GM12878 (cell line): ENCODE measurements around the gene TMEM255B. TPM values are rescaled to one million over a fixed set of nuclear protein-coding genes. Genes with fewer than 3 reads are reported as not detected.

Experiments
- ATAC-seq: fragments of 200-7000 bp; cut with Tn5 transposase; 3 replicates; pipeline ENCODE4 v1.9.1; 2020; ENCODE audit warnings: mild to moderate bottlenecking, moderate library complexity
- BruUV-seq: library from RNA; stranded (reverse); fragments of 400-500 nt; replicated peaks from 2 replicates; lab custom pipeline; 2021; lab: Mats Ljungman, UMichigan
- CTCF ChIA-PET: fragments of 300-600 bp; sonication (Branson Sonifier 250); formaldehyde crosslinking; extraction: SDS; loops from one replicate; lab custom pipeline; 2021; ENCODE audit warnings: inconsistent platforms; lab: Yijun Ruan, JAX
- POLR2A ChIA-PET: fragments of 350-600 bp; formaldehyde crosslinking; extraction: SDS; loops from one replicate; lab custom pipeline; 2021; ENCODE audit warnings: inconsistent platforms; lab: Charles Lee
- RAD21 ChIA-PET: fragments of 300-600 bp; sonication (Branson Sonifier 250); formaldehyde crosslinking; loops from one replicate; lab custom pipeline; 2023; ENCODE audit warnings: antibody characterized with exemption; ENCODE audit not compliant: unreplicated experiment; lab: Charles Lee
- SMC1A ChIA-PET: fragments of 300-600 bp; sonication (Branson Sonifier 250); formaldehyde crosslinking; loops from one replicate; lab custom pipeline; 2023; ENCODE audit not compliant: unreplicated experiment, uncharacterized antibody; lab: Charles Lee
- DNase-seq: peaks from one replicate; pipeline ENCODE4 v3.0.0-alpha.2; 2011; ENCODE audit warnings: low read depth, low spot score
- FAIRE-seq: peaks from 3 replicates; lab custom pipeline; 2011; peaks lifted over from hg19 to GRCh38; lab: Jason Lieb, UNC
- H2AFZ ChIP-seq: 2 replicates; pipeline ENCODE4 v1.6.0; 2011; ENCODE audit warnings: low read depth, low read length, control low read depth; ENCODE audit not compliant: control insufficient read depth
- H3K27ac ChIP-seq: 2 replicates; pipeline ENCODE4 v1.5.1; 2011; ENCODE audit warnings: control low read depth; ENCODE audit not compliant: control insufficient read depth, insufficient read depth
- H3K27me3 ChIP-seq, 2 experiments: replicated peaks in 1 of 2; 2 replicates each; pipeline versions ENCODE4 v1.6.0 to v1.6.1; 2011; ENCODE audit warnings: low read length in 1 of 2; ENCODE audit not compliant: control insufficient read depth in 2 of 2, insufficient read depth in 2 of 2
- H3K36me3 ChIP-seq, 2 experiments: 2 replicates each; pipeline ENCODE4 v1.5.1; 2011; ENCODE audit warnings: low read length in 1 of 2; ENCODE audit not compliant: control insufficient read depth in 2 of 2, insufficient read depth in 2 of 2
- H3K4me1 ChIP-seq: 2 replicates; pipeline ENCODE4 v1.6.1; 2011; ENCODE audit warnings: mild to moderate bottlenecking, low read length, moderate library complexity, mixed read lengths; ENCODE audit not compliant: control insufficient read depth, insufficient read depth
- H3K4me2 ChIP-seq: 2 replicates; pipeline ENCODE4 v1.6.0; 2011; ENCODE audit warnings: control low read depth; ENCODE audit not compliant: control insufficient read depth, insufficient read depth
- H3K4me3 ChIP-seq: fragments of 200-600 bp; sonication (generic); 2 replicates; pipeline ENCODE4 v1.5.1; 2016
- H3K79me2 ChIP-seq: 2 replicates; pipeline ENCODE4 v1.6.0; 2011; ENCODE audit warnings: low read length; ENCODE audit not compliant: control insufficient read depth, insufficient read depth
- H3K9ac ChIP-seq: 2 replicates; pipeline ENCODE4 v1.8.0; 2011; ENCODE audit warnings: low read length, control low read depth, mixed read lengths; ENCODE audit not compliant: control insufficient read depth, insufficient read depth
- H3K9me3 ChIP-seq: replicated peaks from 3 replicates; pipeline ENCODE4 v1.5.1; 2011; ENCODE audit warnings: mild to moderate bottlenecking, low read length; ENCODE audit not compliant: control insufficient read depth, insufficient read depth
- H4K20me1 ChIP-seq: 2 replicates; pipeline ENCODE4 v1.6.0; 2011; ENCODE audit not compliant: control insufficient read depth, insufficient read depth
- FOXM1 ChIP-seq: IDR thresholded peaks from 2 replicates; pipeline ENCODE4 v1.6.1; 2012; ENCODE audit warnings: low read depth, mild to moderate bottlenecking, inconsistent platforms, low read length, moderate library complexity
- KDM1A ChIP-seq: fragments of 200-600 bp; sonication (generic); IDR thresholded peaks from 2 replicates; pipeline ENCODE4 v1.6.1; 2016; ENCODE audit warnings: borderline replicate concordance
- MTA3 ChIP-seq: IDR thresholded peaks from 2 replicates; pipeline ENCODE4 v1.6.1; 2012; ENCODE audit warnings: low read length, inconsistent platforms, borderline replicate concordance
- MYB ChIP-seq: fragments of 150-350 bp; IDR thresholded peaks from 2 replicates; pipeline ENCODE4 v1.6.1; 2014; ENCODE audit warnings: mild to moderate bottlenecking, low read depth, low read length, borderline replicate concordance
- MYC ChIP-seq: IDR thresholded peaks from 2 replicates; pipeline ENCODE4 v1.6.1; 2011; ENCODE audit warnings: mild to moderate bottlenecking, low read length, moderate library complexity, inconsistent platforms; ENCODE audit not compliant: insufficient read depth, insufficient replicate concordance, insufficient read length, severe bottlenecking
- RAD51 ChIP-seq: fragments of 450-650 bp; IDR thresholded peaks from 2 replicates; pipeline ENCODE4 v1.6.1; 2016; ENCODE audit warnings: moderate library complexity, mild to moderate bottlenecking, inconsistent platforms
- RBBP5 ChIP-seq: fragments of 200-600 bp; sonication (generic); conservative IDR thresholded peaks from 2 replicates; pipeline ENCODE4 v1.6.1; 2016
- SPI1 ChIP-seq: IDR thresholded peaks from 2 replicates; pipeline ENCODE4 v1.6.1; 2011; ENCODE audit warnings: low read depth, mild to moderate bottlenecking, low read length, moderate library complexity, borderline replicate concordance; ENCODE audit not compliant: insufficient read depth
- SREBF2 ChIP-seq: IDR thresholded peaks from 2 replicates; pipeline ENCODE4 v1.6.1; 2012; ENCODE audit warnings: mild to moderate bottlenecking, low read length
- ZSCAN29 ChIP-seq: fragments of 450-650 bp; IDR thresholded peaks from 2 replicates; pipeline ENCODE4 v1.6.1; 2017; ENCODE audit warnings: mild to moderate bottlenecking, moderate library complexity
- WGBS: methylation state at CpG from one replicate; pipeline ENCODE4 v1.1.6; 2016; ENCODE audit warnings: low lambda C conversion rate; ENCODE audit not compliant: insufficient replicate concordance, insufficient coverage; ENCODE audit errors: missing lambda C conversion rate; 5-methylcytosine and 5-hydroxymethylcytosine counted together
- in situ Hi-C: fragments of 300-500 bp; cut with MboI; formaldehyde crosslinking; loops from 9 replicates; pipeline ENCODE4 v1.14.3; 2018; ENCODE audit warnings: mixed read lengths
- intact Hi-C: fragments of 100-400 bp; cut with micrococcal nuclease; formaldehyde crosslinking; loops from one replicate; pipeline ENCODE4 v1.14.2; 2022; ENCODE audit not compliant: unreplicated experiment
- polyA plus RNA-seq, 11 experiments: library from polyadenylated mRNA; depleted of rRNA in 4 of 11; unstranded in 6 of 11; stranded (reverse) in 5 of 11; fragments of >200 nt; fragmentation: Nextera tagmentation in 4 of 11; fragmentation: Illumina TruSeq in 1 of 11; extraction: Ambion mirVana in 4 of 11; extraction: Trizol in 1 of 11; gene quantifications; 1 replicate in 1 of 11; 2 replicates in 10 of 11; pipeline versions ENCODE4 v1.2.1 to v1.2.3, GENCODE V29; 2011 to 2016; ENCODE audit warnings: inconsistent platforms in 2 of 11, missing spikeins in 2 of 11, low read depth in 1 of 11
- total RNA-seq, 4 experiments: library from RNA; depleted of rRNA in 3 of 4; stranded (reverse); fragments of >200 nt in 3 of 4; fragmentation: Illumina TruSeq in 1 of 4; extraction: Trizol in 1 of 4; gene quantifications; 2 replicates each; pipeline versions ENCODE4 v1.2.1 to v1.2.3, GENCODE V29; 2013 to 2021
- TF ChIP-seq, protein P1 (sequence below): fragments of 450-650 bp; conservative IDR thresholded peaks from 2 replicates; pipeline ENCODE4 v1.6.1; 2017; ENCODE audit warnings: mild to moderate bottlenecking, moderate library complexity
- TF ChIP-seq, protein P2 (sequence below): IDR thresholded peaks from 2 replicates; pipeline ENCODE4 v1.6.1; 2012; ENCODE audit warnings: improper control_type of control experiment, low read depth, low read length; ENCODE audit not compliant: insufficient replicate concordance
- TF ChIP-seq, protein P3 (sequence below): IDR thresholded peaks from 2 replicates; pipeline ENCODE4 v1.6.1; 2011; ENCODE audit warnings: borderline replicate concordance, low read depth, mild to moderate bottlenecking, moderate library complexity, mixed read lengths, low read length; ENCODE audit not compliant: insufficient read depth; ENCODE audit errors: extremely low read length

Gene TMEM255B
- total and polyA plus RNA-seq, 10 of the 15 experiments (the other 5 are each of a cell fraction or from before 2014, with no cell fraction given): 0.04 to 0.62 (median 0.13) TPM; not detected in 3

- no peak for FAIRE-seq
- H3K27ac ChIP-seq: no peak overlapping the region
- BruUV-seq: no TSS peak
- POLR2A ChIA-PET: no interaction called here
- H3K9me3 ChIP-seq: no peaks in the 10 kb centered on the region
- in situ Hi-C loops (no loop called here), intact Hi-C loops (no loop called here)
- RAD21 ChIA-PET: no interaction called here
- SMC1A ChIA-PET: no interaction called here
- H3K79me2 ChIP-seq: no peaks in the 10 kb centered on the region
- H2AFZ ChIP-seq: no peak overlapping the region
- no peaks in the 10 kb centered on the region; a peak in 2 of 4 replicates for H3K27me3 ChIP-seq
- H3K4me2 ChIP-seq: no peak overlapping the region
- 24% methylated on average over 19 of the region's 19 CpGs for WGBS
- no peak overlapping the region for H3K4me3 ChIP-seq
- H3K9ac ChIP-seq: no peak overlapping the region
- DNase-seq: no peak
- no peaks in the 10 kb centered on the region for H3K4me1 ChIP-seq
- no peaks in the 10 kb centered on the region for H3K36me3 ChIP-seq
- CTCF ChIA-PET: no interaction called here
- no peak for ATAC-seq
- H4K20me1 ChIP-seq: no peaks in the 10 kb centered on the region
- TF ChIP-seq SREBF2 (no peak), MYB (no peak), MYC (no peak), KDM1A (no peak), RAD51 (no peak), ZSCAN29 (no peak), SPI1 (no peak), RBBP5 (no peak), MTA3 (no peak), FOXM1 (no peak)
- TF ChIP-seq, protein P1, sequence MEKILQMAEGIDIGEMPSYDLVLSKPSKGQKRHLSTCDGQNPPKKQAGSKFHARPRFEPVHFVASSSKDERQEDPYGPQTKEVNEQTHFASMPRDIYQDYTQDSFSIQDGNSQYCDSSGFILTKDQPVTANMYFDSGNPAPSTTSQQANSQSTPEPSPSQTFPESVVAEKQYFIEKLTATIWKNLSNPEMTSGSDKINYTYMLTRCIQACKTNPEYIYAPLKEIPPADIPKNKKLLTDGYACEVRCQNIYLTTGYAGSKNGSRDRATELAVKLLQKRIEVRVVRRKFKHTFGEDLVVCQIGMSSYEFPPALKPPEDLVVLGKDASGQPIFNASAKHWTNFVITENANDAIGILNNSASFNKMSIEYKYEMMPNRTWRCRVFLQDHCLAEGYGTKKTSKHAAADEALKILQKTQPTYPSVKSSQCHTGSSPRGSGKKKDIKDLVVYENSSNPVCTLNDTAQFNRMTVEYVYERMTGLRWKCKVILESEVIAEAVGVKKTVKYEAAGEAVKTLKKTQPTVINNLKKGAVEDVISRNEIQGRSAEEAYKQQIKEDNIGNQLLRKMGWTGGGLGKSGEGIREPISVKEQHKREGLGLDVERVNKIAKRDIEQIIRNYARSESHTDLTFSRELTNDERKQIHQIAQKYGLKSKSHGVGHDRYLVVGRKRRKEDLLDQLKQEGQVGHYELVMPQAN: no peak
- TF ChIP-seq, protein P2, sequence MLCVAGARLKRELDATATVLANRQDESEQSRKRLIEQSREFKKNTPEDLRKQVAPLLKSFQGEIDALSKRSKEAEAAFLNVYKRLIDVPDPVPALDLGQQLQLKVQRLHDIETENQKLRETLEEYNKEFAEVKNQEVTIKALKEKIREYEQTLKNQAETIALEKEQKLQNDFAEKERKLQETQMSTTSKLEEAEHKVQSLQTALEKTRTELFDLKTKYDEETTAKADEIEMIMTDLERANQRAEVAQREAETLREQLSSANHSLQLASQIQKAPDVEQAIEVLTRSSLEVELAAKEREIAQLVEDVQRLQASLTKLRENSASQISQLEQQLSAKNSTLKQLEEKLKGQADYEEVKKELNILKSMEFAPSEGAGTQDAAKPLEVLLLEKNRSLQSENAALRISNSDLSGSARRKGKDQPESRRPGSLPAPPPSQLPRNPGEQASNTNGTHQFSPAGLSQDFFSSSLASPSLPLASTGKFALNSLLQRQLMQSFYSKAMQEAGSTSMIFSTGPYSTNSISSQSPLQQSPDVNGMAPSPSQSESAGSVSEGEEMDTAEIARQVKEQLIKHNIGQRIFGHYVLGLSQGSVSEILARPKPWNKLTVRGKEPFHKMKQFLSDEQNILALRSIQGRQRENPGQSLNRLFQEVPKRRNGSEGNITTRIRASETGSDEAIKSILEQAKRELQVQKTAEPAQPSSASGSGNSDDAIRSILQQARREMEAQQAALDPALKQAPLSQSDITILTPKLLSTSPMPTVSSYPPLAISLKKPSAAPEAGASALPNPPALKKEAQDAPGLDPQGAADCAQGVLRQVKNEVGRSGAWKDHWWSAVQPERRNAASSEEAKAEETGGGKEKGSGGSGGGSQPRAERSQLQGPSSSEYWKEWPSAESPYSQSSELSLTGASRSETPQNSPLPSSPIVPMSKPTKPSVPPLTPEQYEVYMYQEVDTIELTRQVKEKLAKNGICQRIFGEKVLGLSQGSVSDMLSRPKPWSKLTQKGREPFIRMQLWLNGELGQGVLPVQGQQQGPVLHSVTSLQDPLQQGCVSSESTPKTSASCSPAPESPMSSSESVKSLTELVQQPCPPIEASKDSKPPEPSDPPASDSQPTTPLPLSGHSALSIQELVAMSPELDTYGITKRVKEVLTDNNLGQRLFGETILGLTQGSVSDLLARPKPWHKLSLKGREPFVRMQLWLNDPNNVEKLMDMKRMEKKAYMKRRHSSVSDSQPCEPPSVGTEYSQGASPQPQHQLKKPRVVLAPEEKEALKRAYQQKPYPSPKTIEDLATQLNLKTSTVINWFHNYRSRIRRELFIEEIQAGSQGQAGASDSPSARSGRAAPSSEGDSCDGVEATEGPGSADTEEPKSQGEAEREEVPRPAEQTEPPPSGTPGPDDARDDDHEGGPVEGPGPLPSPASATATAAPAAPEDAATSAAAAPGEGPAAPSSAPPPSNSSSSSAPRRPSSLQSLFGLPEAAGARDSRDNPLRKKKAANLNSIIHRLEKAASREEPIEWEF: no peak
- TF ChIP-seq, protein P3, sequence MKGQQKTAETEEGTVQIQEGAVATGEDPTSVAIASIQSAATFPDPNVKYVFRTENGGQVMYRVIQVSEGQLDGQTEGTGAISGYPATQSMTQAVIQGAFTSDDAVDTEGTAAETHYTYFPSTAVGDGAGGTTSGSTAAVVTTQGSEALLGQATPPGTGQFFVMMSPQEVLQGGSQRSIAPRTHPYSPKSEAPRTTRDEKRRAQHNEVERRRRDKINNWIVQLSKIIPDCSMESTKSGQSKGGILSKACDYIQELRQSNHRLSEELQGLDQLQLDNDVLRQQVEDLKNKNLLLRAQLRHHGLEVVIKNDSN: no peak
Observed at GRCh38 chr13:113785051-113786010, 26.3 kb downstream of the TMEM255B start.
